ENCODE results near the gene OMP. TPM values are rescaled to one million over a fixed set of nuclear protein-coding genes. Genes with fewer than 3 reads are reported as not detected.

OMP gene
- total and polyA plus RNA-seq, 2 donors (not counting 1 experiment from before 2014, with no cell fraction given), result not detected

- H3K9ac ChIP-seq (ENCODE audit: low read length), result no peak overlapping the region
- ATAC-seq (ENCODE audit: low read depth) (no peak), DNase-seq (no peak)
- Mint-ChIP-seq H3K9me3 (ENCODE audit: insufficient read depth) (peaks cover 6% of the 10 kb centered on the region), H3K4me1 (peaks cover 21% of the 10 kb centered on the region), H3K4me3 (no peak overlapping the region), H3K27me3 (peaks cover 8% of the 10 kb centered on the region), H3K27ac (no peak overlapping the region)
- no peak overlapping the region for H2AFZ ChIP-seq (ENCODE audit: insufficient read depth, low read depth, low read length, poor library complexity, severe bottlenecking)
- H3K36me3 ChIP-seq (replicated peaks in 1 of 2; ENCODE audit: control extremely low read depth in 1 of 2, control insufficient read depth in 1 of 2, extremely low read depth in 1 of 2, insufficient read depth in 2 of 2, low read length in 1 of 2), result no peaks in the 10 kb centered on the region
- ChIA-PET CTCF (no interaction called here), POLR2A (no interaction called here)
- no peak overlapping the region for H3K27ac ChIP-seq (ENCODE audit: low read length in 2 of 2)
- intact Hi-C loops (cut with micrococcal nuclease), result no loop called here
- H3K9me3 ChIP-seq (ENCODE audit: control extremely low read depth in 1 of 3, control insufficient read depth in 2 of 3, insufficient read depth in 1 of 3, low read length in 2 of 3), result peaks cover 0 to 7% (median 0%) of the 10 kb centered on the region in 3 donors
- H4K20me1 ChIP-seq (ENCODE audit: control insufficient read depth, insufficient read depth, low read length, poor library complexity, severe bottlenecking), result no peaks in the 10 kb centered on the region
- no peak overlapping the region for H3K4me3 ChIP-seq (ENCODE audit: control extremely low read depth in 1 of 5, extremely low read depth in 1 of 5, insufficient read depth in 1 of 5, low read depth in 2 of 5, low read length in 4 of 5)
- H3K4me2 ChIP-seq (replicated peaks; ENCODE audit: low read depth, low read length, poor library complexity, severe bottlenecking), result no peak overlapping the region
- WGBS (ENCODE audit: insufficient coverage), result 92% methylated on average over 9 of the region's 9 CpGs
- no peaks in the 10 kb centered on the region for H3K79me2 ChIP-seq (ENCODE audit: control insufficient read depth, insufficient read depth, low read length)
- H3K4me1 ChIP-seq (ENCODE audit: control insufficient read depth in 2 of 2, insufficient read depth in 2 of 2, low read length in 2 of 2), result peaks cover 15 to 20% of the 10 kb centered on the region in 2 donors
- TF ChIP-seq CTCF (IDR thresholded peaks at IDR 0.05), result no peak
- TF ChIP-seq EZH2 (IDR thresholded peaks at IDR 0.05; ENCODE audit: borderline replicate concordance, insufficient read depth, low read depth, low read length, poor library complexity, severe bottlenecking), result no peak
- peaks cover 0 to 10% (median 0%) of the 10 kb centered on the region in 4 experiments for H3K27me3 ChIP-seq (replicated peaks in 1 of 4; ENCODE audit: control extremely low read depth in 1 of 4, control insufficient read depth in 3 of 4, insufficient read depth in 4 of 4, low read length in 3 of 4)
Measured at GRCh38 chr11:77130763-77131513, 28.3 kb downstream of the OMP start.

- H3K9me3 Mint-ChIP-seq (ENCODE audit: insufficient read depth), result peaks cover 6% of the 10 kb centered on the region
- CTCF ChIA-PET, result no interaction called here
Measured at GRCh38 chr11:77131560-77131959, 28.9 kb downstream of the OMP start.

More at GRCh38 chr11:77131560-77131959, 28.9 kb downstream of the OMP start:
- Histone ChIP-seq H2AFZ (ENCODE audit: insufficient read depth, low read depth, low read length, poor library complexity, severe bottlenecking) (no peak overlapping the region), H3K9ac (ENCODE audit: low read length) (no peak overlapping the region), H3K4me2 (replicated peaks; ENCODE audit: low read depth, low read length, poor library complexity, severe bottlenecking) (no peak overlapping the region), H4K20me1 (ENCODE audit: control insufficient read depth, insufficient read depth, low read length, poor library complexity, severe bottlenecking) (no peaks in the 10 kb centered on the region), H3K36me3 (replicated peaks in 1 of 2; ENCODE audit: control extremely low read depth in 1 of 2, control insufficient read depth in 1 of 2, extremely low read depth in 1 of 2, insufficient read depth in 2 of 2, low read length in 1 of 2) (no peaks in the 10 kb centered on the region), H3K4me1 (ENCODE audit: control insufficient read depth in 2 of 2, insufficient read depth in 2 of 2, low read length in 2 of 2) (peaks cover 15 to 20% of the 10 kb centered on the region in 2 donors), H3K9me3 (ENCODE audit: control extremely low read depth in 1 of 3, control insufficient read depth in 2 of 3, insufficient read depth in 1 of 3, low read length in 2 of 3) (peaks cover 0 to 7% (median 0%) of the 10 kb centered on the region in 3 donors), H3K79me2 (ENCODE audit: control insufficient read depth, insufficient read depth, low read length) (no peaks in the 10 kb centered on the region), H3K27ac (ENCODE audit: low read length in 2 of 2) (no peak overlapping the region), H3K27me3 (replicated peaks in 1 of 4; ENCODE audit: control extremely low read depth in 1 of 4, control insufficient read depth in 3 of 4, insufficient read depth in 4 of 4, low read length in 3 of 4) (peaks cover 0 to 10% (median 0%) of the 10 kb centered on the region in 4 experiments), H3K4me3 (ENCODE audit: control extremely low read depth in 1 of 5, extremely low read depth in 1 of 5, insufficient read depth in 1 of 5, low read depth in 2 of 5, low read length in 4 of 5) (no peak overlapping the region)
- WGBS (ENCODE audit: insufficient coverage), result 79% methylated on average over 4 of the region's 6 CpGs
- no peak for TF ChIP-seq EZH2 (IDR thresholded peaks at IDR 0.05; ENCODE audit: borderline replicate concordance, insufficient read depth, low read depth, low read length, poor library complexity, severe bottlenecking)
- no peak for TF ChIP-seq CTCF (IDR thresholded peaks at IDR 0.05)
- Mint-ChIP-seq H3K4me3 (no peak overlapping the region), H3K27me3 (peaks cover 7% of the 10 kb centered on the region), H3K4me1 (peaks cover 16% of the 10 kb centered on the region), H3K27ac (no peak overlapping the region)
- no peak for DNase-seq
- POLR2A ChIA-PET, result no interaction called here
- ATAC-seq (ENCODE audit: low read depth), result no peak
- intact Hi-C loops (cut with micrococcal nuclease), result no loop called here
